T-helper 2 cell treated with Interferon-gamma antibody and Interleukin-4, amounts not matched to agents 5 μg/mL and 100 μg/mL, for 36 hours (primary cell): ENCODE data around the gene MLXIP.

Source experiments
- DNase-seq: peaks from one replicate; pipeline ENCODE4 v3.0.0; 2021; ENCODE audit warnings: low spot score
- H3K27ac Mint-ChIP-seq: one replicate; pipeline ENCODE4 v1.8.0; 2021; ENCODE audit warnings: mild to moderate bottlenecking, mixed read lengths
- H3K27me3 Mint-ChIP-seq: one replicate; pipeline ENCODE4 v1.8.0; 2021; ENCODE audit warnings: low read depth, mixed read lengths
- H3K36me3 Mint-ChIP-seq: one replicate; pipeline ENCODE4 v1.8.0; 2021; ENCODE audit warnings: low read depth, mixed read lengths
- H3K4me1 Mint-ChIP-seq: one replicate; pipeline ENCODE4 v1.8.0; 2021; ENCODE audit warnings: low read depth, mixed read lengths
- H3K4me3 Mint-ChIP-seq: one replicate; pipeline ENCODE4 v1.8.0; 2022; ENCODE audit warnings: mild to moderate bottlenecking, moderate library complexity, mixed read lengths
- H3K9me3 Mint-ChIP-seq: one replicate; pipeline ENCODE4 v1.8.0; 2021; ENCODE audit warnings: mixed read lengths

MLXIP gene

GRCh38 chr12:122140467-122141257 lies 62.1 kb downstream of the MLXIP start:
- DNase-seq, result no peak
- H3K36me3 Mint-ChIP-seq, result peaks cover 1% of the 10 kb centered on the region
- no peak overlapping the region for H3K4me3 Mint-ChIP-seq
- no peak overlapping the region for H3K27ac Mint-ChIP-seq
- no peaks in the 10 kb centered on the region for H3K9me3 Mint-ChIP-seq
- no peaks in the 10 kb centered on the region for H3K4me1 Mint-ChIP-seq
- H3K27me3 Mint-ChIP-seq, result no peaks in the 10 kb centered on the region

- Mint-ChIP-seq H3K4me3 (no peak overlapping the region), H3K27me3 (no peaks in the 10 kb centered on the region)
Observed at GRCh38 chr12:122141911-122142725, 63.6 kb downstream of the MLXIP start.

GRCh38 chr12:122142857-122143256 lies 64.3 kb downstream of the MLXIP start:
- Mint-ChIP-seq H3K4me1 (no peaks in the 10 kb centered on the region), H3K36me3 (peaks cover 1% of the 10 kb centered on the region), H3K4me3 (no peak overlapping the region), H3K9me3 (no peaks in the 10 kb centered on the region), H3K27ac (no peak overlapping the region), H3K27me3 (no peaks in the 10 kb centered on the region)
- DNase-seq, result no peak

More at GRCh38 chr12:122141911-122142725, 63.6 kb downstream of the MLXIP start:
- DNase-seq, result no peak
- Mint-ChIP-seq H3K9me3 (no peaks in the 10 kb centered on the region), H3K27ac (no peak overlapping the region), H3K4me1 (no peaks in the 10 kb centered on the region), H3K36me3 (peaks cover 1% of the 10 kb centered on the region)

- H3K27ac Mint-ChIP-seq, result no peak overlapping the region
- no peak overlapping the region for H3K4me3 Mint-ChIP-seq
- H3K9me3 Mint-ChIP-seq, result no peaks in the 10 kb centered on the region
- H3K36me3 Mint-ChIP-seq, result no peaks in the 10 kb centered on the region
- no peaks in the 10 kb centered on the region for H3K27me3 Mint-ChIP-seq
- DNase-seq, result no peak
- H3K4me1 Mint-ChIP-seq, result no peaks in the 10 kb centered on the region
Observed at GRCh38 chr12:122144885-122145284, 66.3 kb downstream of the MLXIP start.

GRCh38 chr12:122145505-122146330 lies 67.2 kb downstream of the MLXIP start:
- Mint-ChIP-seq H3K27me3 (no peaks in the 10 kb centered on the region), H3K4me3 (no peak overlapping the region), H3K36me3 (no peaks in the 10 kb centered on the region), H3K27ac (no peak overlapping the region), H3K9me3 (no peaks in the 10 kb centered on the region), H3K4me1 (peaks cover 3% of the 10 kb centered on the region)
- DNase-seq, result no peak

- Mint-ChIP-seq H3K27me3 (peaks cover 3% of the 10 kb centered on the region), H3K9me3 (no peaks in the 10 kb centered on the region), H3K27ac (no peak overlapping the region), H3K4me1 (peaks cover 3% of the 10 kb centered on the region), H3K4me3 (no peak overlapping the region), H3K36me3 (no peaks in the 10 kb centered on the region)
- DNase-seq, result no peak
Observed at GRCh38 chr12:122147514-122148290, 69.1 kb downstream of the MLXIP start.

- peaks cover 5% of the 10 kb centered on the region for H3K27me3 Mint-ChIP-seq
- peaks cover 3% of the 10 kb centered on the region for H3K4me1 Mint-ChIP-seq
- no peak overlapping the region for H3K4me3 Mint-ChIP-seq
- DNase-seq, result no peak
- no peaks in the 10 kb centered on the region for H3K36me3 Mint-ChIP-seq
- H3K27ac Mint-ChIP-seq, result no peak overlapping the region
- H3K9me3 Mint-ChIP-seq, result no peaks in the 10 kb centered on the region
Observed at GRCh38 chr12:122148657-122149056, 70.1 kb downstream of the MLXIP start.

- Mint-ChIP-seq H3K36me3 (no peaks in the 10 kb centered on the region), H3K27ac (no peak overlapping the region), H3K9me3 (no peaks in the 10 kb centered on the region), H3K4me3 (no peak overlapping the region), H3K27me3 (peaks cover 5% of the 10 kb centered on the region), H3K4me1 (peaks cover 3% of the 10 kb centered on the region)
- no peak for DNase-seq
Observed at GRCh38 chr12:122150127-122150681, 71.6 kb downstream of the MLXIP start.

GRCh38 chr12:122152754-122153153 lies 74.2 kb downstream of the MLXIP start:
- H3K4me1 Mint-ChIP-seq, result peaks cover 3% of the 10 kb centered on the region
- H3K27me3 Mint-ChIP-seq, result peaks cover 5% of the 10 kb centered on the region
- H3K36me3 Mint-ChIP-seq, result no peaks in the 10 kb centered on the region
- no peak overlapping the region for H3K4me3 Mint-ChIP-seq
- H3K27ac Mint-ChIP-seq, result no peak overlapping the region
- H3K9me3 Mint-ChIP-seq, result no peaks in the 10 kb centered on the region
- DNase-seq, result no peak

GRCh38 chr12:122155705-122156104 lies 77.1 kb downstream of the MLXIP start:
- Mint-ChIP-seq H3K4me3 (no peak overlapping the region), H3K27ac (no peak overlapping the region), H3K27me3 (peaks cover 5% of the 10 kb centered on the region), H3K4me1 (no peaks in the 10 kb centered on the region), H3K9me3 (no peaks in the 10 kb centered on the region), H3K36me3 (no peaks in the 10 kb centered on the region)
- DNase-seq, result no peak

- H3K9me3 Mint-ChIP-seq, result no peaks in the 10 kb centered on the region
- H3K4me3 Mint-ChIP-seq, result no peak overlapping the region
- H3K27me3 Mint-ChIP-seq, result no peaks in the 10 kb centered on the region
- H3K27ac Mint-ChIP-seq, result no peak overlapping the region
- no peak for DNase-seq
- H3K4me1 Mint-ChIP-seq, result peaks cover 10% of the 10 kb centered on the region
- H3K36me3 Mint-ChIP-seq, result no peaks in the 10 kb centered on the region
Observed at GRCh38 chr12:122158700-122159285, 80.2 kb downstream of the MLXIP start.

GRCh38 chr12:122159882-122160281 lies 81.3 kb downstream of the MLXIP start:
- no peak overlapping the region for H3K27ac Mint-ChIP-seq
- H3K36me3 Mint-ChIP-seq, result no peaks in the 10 kb centered on the region
- H3K4me3 Mint-ChIP-seq, result no peak overlapping the region
- DNase-seq, result no peak
- H3K4me1 Mint-ChIP-seq, result peaks cover 10% of the 10 kb centered on the region
- H3K9me3 Mint-ChIP-seq, result no peaks in the 10 kb centered on the region
- H3K27me3 Mint-ChIP-seq, result no peaks in the 10 kb centered on the region

- Mint-ChIP-seq H3K9me3 (no peaks in the 10 kb centered on the region), H3K4me3 (no peak overlapping the region), H3K36me3 (no peaks in the 10 kb centered on the region), H3K4me1 (peaks cover 12% of the 10 kb centered on the region), H3K27me3 (no peaks in the 10 kb centered on the region), H3K27ac (no peak overlapping the region)
- DNase-seq, result no peak
Observed at GRCh38 chr12:122160761-122161160, 82.2 kb downstream of the MLXIP start.
